NCI-H2196 treated with DMSO at 0.1 percent for 48 hours (cell line): ENCODE measurements around the gene CLDN20.
"Not testable (repeated sequence)": the region's sequence is repeated elsewhere in the genome, so short reads cannot be mapped to it uniquely, and the experiment has no call there.

ENCODE experiments used
- DNase-seq: peaks from one replicate; lab custom pipeline; 2025; ENCODE audit not compliant: unreplicated experiment; lab: John Stamatoyannopoulos, UW

The CLDN20 gene

DNA sequence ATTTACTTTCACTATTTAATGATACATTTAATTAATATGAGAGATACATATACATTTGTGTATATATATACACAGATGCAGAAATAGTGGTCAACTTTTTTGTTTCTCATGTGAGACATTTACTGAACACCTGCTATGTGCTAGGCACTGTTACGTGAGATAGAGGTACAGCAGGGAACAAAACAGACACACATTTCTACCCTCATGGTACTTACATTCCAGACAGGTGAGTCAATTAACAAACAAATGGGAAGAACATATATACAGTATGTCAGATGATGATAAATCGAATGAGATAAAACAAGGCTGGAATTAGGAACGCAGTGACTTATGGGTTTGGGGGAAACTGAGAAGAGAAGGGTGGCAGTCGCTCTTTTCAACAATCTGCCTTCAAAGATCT lies 45.3 kb downstream of the CLDN20 start:
- no peak for DNase-seq

DNA sequence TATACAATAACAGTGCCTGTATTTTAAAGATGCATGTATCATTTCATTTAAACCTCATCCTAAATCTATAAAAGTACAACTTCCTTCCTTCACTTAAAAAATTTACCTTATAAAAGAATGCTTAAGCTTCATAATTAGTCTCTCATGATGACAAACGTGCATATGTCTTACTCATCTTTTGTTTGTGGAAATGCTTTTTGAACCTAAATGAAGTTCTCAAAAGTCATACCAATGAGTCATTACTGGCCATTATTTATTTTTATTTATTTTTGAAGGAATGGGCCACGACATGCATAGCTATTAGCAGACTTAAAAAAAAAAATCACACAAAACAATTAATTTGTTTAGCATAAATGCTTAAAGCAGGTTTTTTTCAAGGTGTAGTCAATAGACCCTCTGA lies 46.8 kb downstream of the CLDN20 start:
- no peak for DNase-seq

DNA sequence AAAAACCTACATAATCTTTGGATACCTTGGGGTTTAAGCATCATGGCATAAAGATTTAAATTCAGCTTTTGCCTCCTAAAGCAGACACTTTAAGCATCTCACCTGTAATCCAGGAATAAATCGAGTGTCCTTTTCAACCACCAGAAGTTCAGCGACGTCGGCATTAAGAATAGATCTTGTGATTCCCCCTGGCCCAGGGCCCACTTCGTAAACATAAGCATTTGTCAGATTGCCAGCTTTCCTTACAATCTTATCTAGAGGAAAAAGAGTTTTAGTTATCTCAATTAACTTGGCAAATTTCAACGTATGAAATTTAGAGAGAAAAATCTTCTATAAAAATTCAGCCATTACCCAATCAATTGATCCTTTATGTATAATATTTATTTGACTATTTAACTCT lies 47.3 kb downstream of the CLDN20 start:
- no peak for DNase-seq

DNA sequence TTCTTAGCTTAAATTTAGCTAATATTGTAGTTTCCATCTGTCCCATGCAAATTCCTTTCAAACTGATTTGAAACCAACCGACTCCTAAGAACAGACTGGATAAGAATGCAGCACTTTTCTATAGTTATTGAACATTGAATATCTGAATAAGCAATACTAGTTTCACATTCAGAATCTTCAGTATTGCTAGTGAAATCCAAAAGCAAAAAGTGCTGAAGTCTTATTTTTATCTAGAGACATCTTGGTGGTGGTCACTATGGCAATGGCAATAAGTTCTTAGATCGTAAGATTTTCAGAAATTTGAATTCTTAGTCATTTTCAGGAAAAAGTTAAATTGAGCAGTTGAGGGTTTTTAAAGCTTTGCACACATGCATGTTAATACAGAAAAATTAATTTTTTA lies 47.8 kb downstream of the CLDN20 start:
- DNase-seq = no peak

DNA sequence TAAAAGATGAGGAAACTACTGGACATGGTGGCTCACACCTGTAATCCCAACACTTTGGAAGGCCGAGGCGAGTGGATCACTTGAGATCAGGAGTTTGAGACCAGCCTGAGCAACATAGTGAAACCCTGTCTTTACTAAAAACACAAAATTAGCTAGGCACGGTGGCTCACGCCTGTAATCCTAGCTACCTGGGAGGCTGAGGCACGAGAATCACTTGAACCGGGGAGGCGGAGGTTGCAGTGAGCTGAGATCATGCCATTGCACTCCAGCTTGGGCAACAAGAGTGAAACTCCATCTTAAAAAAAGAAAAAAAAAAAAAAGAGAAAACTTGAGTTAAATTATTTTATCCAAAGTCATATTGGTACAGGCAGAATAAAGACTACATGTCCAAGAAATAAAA lies 49.1 kb downstream of the CLDN20 start:
- not testable (repeated sequence) for DNase-seq

DNA sequence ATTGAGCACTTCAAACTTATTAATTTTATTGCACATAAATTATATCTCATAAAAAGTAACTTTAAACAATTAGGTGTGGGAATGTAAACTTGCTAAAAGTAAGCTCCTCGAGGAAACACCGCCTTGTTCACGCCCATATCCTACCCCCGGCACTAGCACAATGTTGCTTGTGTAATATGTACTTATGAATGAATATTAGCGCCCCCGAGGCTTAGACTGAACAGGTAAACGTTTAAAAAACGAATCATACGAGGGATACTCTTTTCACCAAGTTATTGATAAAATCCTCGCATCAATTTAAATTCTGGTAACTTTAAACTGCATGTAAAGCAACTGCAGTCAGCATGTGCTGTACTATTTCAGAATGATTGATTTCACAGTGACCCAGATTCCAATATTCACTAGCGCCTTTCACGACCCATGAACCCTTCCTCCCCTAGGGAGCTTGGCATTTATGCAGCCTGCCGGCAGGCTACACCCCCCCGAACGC lies 49.8 kb downstream of the CLDN20 start:
- no peak for DNase-seq

DNA sequence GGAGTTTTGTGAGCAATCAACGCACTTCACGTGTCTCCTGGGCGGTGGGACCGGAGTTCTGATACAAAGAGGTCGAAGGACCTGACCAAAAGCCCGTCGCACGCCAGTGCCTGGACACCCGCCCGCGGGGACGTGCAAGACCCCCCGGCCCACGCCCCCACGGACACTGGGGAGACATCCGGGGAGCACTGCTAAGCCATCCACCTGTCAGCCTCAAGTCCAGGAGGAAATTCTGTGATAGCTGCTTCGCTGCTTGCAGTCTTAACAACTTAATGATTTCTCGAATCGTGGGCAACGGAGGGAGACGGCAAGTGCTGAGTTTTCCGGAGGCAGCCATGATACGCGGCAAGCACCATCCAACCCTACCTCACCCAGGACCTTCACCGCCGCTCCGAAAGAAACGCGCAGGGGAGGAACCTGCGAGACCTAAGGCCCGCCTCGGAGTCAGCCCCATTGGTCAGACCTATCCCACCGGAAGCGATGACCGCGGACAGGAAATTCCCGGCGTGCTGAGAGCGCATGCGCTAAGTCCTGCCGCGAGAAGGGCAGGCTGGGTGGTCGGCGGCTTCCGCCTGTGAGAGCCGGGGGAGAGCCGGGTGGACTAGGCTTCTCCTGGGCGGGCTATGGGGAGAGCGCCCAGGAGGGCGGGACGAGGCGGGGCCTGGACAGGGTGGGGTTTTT lies 50.4 kb downstream of the CLDN20 start, which contains the start of gene TFB1M:
TSS of gene TFB1M (minus strand) at position 393 of the 681 bp plus-strand sequence. CDS start at position 337, 56 bp downstream.
- peak; percentile 75 for DNase-seq

DNA sequence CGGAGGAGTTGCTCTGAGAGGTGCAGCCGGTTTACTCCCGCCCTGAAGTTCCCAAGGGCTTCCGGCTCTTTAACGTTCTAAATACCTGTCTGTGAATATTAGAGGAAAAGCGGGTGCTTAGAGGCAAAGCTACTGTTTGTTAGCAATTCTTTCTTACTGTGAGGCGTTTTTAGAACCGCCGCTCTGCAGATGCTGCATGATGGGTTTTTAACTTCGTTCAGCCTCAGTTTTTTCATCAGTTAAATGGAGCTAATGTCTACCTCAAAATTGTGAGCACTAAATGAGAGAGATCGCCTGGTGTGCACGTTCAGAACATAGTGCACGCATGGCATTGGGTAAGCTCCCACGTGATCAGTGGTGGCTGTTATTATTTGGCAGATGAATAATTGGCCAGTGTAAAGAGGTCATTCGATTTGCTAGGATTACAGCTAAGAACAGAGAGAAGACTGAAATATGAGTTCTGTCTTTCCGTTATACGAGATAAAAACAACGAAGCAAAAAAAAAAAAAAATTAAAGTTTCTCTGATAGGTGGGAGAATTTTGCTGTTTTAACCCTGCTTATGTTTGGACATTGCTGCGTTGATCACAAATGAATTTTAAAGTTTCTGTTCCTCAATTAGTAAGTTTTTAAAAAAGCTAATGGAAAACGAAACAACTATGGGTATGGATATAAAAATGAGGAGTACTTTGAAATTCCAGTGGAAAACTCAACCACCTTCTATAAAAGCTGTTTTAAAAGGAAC lies 51.1 kb downstream of the CLDN20 start:
- DNase-seq = peak; percentile 42

DNA sequence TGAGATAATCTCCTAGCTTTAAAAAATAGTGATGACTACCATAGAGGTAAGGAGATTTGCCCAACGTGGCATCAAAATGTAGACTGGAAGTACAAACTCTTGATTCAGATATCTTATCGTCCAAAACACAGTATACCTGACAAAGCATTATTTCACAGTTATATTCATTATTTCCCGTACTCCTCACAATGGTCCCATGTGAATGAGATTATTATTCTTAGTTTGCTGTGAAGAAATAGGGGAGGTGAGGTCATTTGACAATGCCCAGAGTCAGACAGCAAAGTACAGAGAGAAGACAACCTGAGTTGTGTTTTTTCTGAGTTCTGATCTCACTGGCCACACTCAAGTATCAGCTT lies 51.7 kb downstream of the CLDN20 start:
- DNase-seq = no peak

DNA sequence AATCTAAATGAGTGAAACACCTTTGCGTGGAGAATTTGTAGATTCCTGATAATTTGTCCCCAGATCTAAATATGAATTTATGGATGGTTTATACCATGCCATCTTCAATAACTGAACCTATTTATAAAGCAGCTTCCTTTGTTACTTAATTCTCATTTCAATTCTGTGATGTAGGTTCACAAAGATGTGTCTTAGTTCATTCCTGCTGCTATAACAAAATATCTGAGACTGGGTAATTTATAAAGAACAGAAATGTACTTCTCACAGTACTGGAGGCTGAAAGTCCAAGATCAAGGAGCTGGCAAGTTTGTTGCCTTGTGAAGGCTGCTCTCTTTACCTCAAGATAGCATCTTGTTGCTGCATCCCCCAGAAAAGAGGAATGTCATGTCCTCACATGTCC lies 52.6 kb downstream of the CLDN20 start:
- DNase-seq = no peak

DNA sequence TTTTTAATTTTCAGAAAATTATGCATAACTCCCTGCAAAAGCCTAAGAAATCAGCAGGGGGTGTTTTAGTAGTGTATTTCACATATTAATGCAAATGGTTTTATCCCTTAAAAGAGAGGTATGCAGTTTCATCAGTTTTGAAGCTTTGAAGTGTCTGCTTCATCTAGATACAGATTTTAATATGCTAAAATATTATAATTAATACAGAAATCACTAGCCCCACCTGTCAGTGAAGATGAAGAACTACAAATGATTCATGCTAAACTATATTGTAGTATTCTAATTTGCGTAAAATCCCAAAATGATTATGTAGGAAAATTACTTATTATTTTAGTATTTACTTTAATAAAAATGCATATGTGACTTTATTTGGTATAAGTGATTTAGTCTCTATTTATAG lies 53.4 kb downstream of the CLDN20 start:
- DNase-seq = no peak

DNA sequence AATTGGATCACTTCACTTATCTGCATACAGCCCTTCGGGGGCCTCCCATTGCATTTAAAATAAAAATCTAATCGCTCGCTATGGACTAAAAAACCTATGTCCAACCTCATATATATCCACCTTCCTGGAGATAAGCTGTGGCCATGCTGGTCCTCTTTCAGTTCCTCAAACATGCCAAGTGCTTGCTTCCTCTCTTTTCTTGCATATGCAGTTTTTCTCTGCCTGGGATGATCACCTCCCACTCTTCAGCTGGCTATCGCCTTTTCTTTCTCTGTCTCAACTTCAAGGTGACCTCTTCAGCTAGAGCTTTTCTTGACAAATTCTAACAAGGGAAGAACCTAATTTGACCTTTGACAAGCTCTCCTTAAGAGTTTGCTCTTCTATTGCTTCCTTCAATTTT lies 56.1 kb downstream of the CLDN20 start:
- DNase-seq = no peak

DNA sequence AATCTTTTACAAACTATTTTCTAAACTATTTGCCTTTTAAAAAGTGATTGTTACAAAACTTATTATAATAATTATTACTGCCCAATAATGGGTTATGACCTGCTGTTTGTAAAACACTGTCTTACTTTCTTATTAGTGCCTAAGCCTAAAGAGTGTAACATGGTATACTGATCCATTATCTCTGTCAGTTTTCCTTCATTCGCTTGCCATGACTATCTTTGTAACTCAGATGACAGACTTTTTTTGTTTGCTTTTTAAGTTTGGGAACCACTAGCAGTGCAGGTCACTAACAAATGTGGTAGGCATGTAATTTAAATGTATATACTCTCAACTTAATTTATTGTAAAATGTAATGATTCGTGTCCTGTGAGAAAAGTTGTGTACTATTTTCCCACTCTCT lies 60.4 kb downstream of the CLDN20 start:
- DNase-seq = no peak

DNA sequence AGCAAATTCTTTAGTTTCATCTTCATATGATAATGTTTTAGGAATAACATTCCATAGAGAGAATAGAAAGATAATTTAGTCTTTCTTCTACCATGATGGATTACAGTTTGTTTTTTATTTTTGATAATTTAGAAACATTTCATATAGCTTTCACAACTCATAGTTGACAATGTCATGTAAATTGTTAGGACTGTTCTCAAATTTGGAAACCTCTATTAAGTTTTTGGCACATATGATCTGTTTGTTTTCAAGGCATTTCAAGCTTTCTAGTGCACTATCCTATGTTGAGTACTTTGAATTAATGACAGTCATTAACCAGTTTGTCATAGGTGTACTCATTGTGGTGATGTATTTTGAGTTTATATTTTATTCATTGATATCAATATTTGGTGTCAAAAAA lies 61.2 kb downstream of the CLDN20 start:
- DNase-seq = no peak

DNA sequence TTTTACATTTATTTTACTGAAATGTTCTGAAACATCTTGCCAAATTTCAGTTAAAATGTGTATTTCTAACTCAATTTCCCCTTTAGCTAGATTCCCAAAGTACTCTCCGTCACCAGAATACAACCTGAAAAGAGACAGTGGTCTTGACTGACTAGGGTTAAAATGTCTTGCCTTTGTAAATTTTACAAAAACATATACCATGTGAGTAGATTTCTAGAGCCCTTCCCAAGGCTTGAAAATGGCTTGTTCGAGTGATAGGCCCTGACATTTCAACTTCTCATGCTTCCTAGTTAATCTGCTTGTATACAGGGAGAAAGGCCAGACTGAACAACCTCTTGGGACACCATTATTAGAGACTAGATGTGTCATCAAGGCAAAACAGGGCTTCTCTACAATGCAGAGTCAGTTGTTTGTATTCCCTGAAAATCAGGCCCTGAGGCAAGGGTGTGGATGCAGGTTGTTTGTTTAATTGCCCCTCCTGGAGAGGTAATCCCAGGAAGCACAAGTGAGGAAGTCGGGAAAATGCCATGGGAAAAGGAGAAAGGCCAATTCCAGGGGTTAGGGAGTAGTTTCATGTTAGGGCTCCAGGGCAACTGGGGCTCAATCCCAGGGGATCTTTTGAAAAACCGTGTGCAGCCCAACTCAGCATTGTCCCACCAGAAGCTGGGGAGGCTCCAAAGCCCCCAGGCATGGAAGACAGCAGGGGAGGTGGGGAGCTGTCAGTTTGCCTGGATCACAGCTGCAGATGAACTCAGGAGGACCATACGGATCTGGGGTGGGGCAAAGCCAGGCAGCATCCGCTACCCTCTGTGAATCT lies 62.1 kb downstream of the CLDN20 start:
- DNase-seq = no peak
